HG02884 (cell line): ENCODE data around the gene FLVCR2.
"Not testable (repeated sequence)": the region's sequence is repeated elsewhere in the genome, so short reads cannot be mapped to it uniquely, and the experiment has no call there.

Experiments used
- ATAC-seq: cut with Tn5 transposase; IDR thresholded peaks from one replicate; pipeline ENCODE4 v1.9.1; 2021; ENCODE audit warnings: mild to moderate bottlenecking, moderate library complexity; ENCODE audit not compliant: unreplicated experiment

The FLVCR2 gene

GRCh38 chr14:75591331-75591946 lies 13.0 kb downstream of the FLVCR2 start:
- no peak for ATAC-seq

GRCh38 chr14:75591987-75592575 lies 13.7 kb downstream of the FLVCR2 start:
- no peak for ATAC-seq

DNA sequence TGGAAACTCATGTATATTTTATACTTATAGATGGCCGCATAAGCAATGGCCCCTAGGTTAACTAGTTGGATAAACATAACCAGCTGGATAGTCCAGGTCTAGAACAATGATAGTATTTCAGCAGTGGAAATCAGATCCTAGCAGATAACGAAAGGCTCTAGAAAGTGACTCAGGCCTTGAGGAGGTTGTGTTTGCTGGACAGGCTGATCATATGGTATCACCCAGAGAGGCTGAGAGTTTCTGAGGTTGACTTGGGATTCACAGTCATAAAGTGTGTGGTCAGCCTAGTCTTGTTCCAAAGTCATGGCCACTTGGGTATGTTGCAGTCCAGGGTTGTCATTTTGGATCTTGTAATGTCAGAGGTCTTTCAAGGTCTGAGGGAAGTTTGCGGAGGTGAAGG lies 16.8 kb downstream of the FLVCR2 start:
- no peak for ATAC-seq

- no peak for ATAC-seq
These were observed 18.7 kb downstream of the FLVCR2 start for GRCh38 chr14:75597149-75597548.

- ATAC-seq: not testable (repeated sequence)
These were observed 21.7 kb downstream of the FLVCR2 start for GRCh38 chr14:75600100-75600499.

GRCh38 chr14:75601061-75601460 lies 22.6 kb downstream of the FLVCR2 start:
- ATAC-seq: not testable (repeated sequence)

DNA sequence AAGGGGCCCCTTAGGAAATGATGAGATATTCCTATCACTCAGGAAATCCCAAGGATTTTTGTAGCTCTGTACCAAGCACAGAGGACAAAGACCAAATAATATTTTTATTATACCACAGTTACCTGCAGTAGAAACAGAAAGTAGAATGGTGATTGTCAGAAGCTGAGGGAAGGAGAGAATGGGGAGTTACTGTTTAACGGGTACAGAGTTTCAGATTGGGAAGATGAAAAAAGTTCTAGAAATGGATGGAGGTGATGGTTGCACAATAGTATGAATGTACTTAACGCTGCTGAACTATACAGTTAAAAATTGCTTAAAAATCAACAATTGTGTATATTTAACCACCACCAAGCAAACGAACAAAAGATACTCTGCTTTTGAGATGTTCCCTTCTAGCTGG lies 24.1 kb downstream of the FLVCR2 start:
- ATAC-seq: no peak

DNA sequence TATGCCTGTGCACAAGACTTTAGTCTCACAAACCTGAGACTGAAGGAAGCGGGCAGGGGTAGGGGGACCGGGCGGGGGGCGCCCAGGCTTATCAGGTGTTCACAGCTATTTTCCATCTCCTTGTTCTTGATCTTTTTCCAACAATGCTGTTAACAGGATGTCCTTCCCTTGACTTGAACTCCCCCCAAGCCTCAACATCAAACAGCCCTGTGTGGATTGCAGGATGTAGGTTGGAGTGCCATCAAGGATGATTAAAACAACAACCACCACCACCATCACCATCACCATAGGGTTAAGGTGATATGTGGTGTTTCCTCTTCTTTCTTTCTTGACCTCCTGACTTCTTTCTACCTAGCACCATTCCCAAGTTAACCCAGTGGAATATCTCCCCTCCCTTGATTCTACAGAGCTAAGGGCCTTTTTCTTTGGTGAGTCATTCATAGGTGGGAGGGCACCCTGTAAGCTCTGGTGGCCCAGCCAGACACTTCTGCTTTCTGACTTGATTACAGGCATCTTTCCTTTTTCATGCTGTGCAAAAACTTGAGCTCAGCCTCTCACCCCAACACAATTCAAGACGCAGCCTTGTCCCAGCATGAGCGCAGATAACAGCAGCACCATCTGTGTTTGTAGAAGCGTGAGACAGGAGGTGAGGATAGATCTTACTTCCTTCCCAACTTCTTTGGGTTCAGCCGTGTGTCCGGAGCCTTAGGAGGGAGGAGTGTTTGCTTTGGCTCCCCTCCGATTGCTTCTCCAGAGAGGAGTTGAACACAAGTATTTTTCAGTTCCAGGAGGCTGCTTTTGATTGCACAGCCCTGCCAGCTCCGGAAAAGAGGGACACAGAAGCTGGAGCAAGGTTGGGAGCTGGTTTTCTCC lies 26.8 kb downstream of the FLVCR2 start:
- no peak for ATAC-seq

GRCh38 chr14:75605916-75606315 lies 27.5 kb downstream of the FLVCR2 start:
- ATAC-seq: no peak

DNA sequence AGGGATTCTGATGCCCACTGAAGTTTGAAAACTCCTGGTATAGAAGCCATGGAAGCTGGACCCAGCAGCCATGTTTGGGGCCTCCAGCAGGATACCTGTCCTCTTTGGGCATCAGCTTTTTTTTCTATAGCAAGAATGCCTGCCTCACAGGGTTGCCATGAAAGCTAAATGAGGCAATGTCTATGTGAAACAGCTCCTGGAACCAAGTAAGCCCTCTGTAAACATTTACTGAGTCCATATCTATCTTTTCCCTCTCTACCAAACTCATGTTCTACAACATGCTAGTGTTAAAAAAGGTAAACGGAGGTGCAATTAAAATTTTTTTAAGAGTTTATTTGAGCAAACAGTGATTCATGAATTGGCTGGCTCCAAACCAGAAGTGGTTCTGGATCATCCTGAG lies 28.6 kb downstream of the FLVCR2 start:
- no peak for ATAC-seq

DNA sequence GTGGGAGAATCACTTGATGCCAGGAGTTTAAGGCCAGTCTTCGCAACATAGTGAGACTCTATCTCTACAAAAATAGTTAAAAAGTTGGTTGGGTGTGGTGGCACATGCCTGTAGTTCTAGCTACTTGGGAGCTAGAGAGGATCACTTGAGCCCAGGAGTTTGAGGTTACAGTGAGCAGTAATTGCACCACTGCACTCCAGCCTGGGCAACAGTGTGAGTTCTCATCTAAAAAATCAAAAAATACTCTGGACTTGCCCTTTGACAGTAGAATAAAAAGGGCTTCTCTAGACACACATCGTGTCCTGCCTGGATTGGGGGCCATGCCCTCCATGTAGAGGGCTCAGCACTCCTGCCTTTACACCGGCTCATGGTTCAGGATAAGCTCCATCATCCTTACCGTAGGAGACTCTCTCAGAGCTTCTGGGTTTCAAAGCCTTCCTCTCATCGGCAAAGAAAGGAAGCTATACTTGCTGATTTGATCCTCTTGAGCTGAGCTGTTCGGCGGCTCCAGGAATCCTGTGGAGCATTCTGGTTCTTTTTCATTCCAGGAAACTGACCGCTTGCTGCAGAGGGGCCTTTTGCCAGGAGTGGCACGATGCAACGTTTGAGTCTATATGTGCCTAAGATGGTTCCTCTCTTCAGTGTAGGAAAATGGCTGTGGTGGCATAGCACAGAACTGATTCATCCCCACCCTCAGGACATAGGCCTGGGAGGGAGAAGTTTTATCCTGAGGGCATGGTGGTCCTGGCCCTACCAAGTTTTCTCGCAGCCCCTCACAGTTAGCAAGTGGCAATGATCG lies 29.6 kb downstream of the FLVCR2 start:
- no peak for ATAC-seq

GRCh38 chr14:75609116-75609515 lies 30.7 kb downstream of the FLVCR2 start:
- no peak for ATAC-seq

- no peak for ATAC-seq
These were observed 31.4 kb downstream of the FLVCR2 start for GRCh38 chr14:75609606-75610475.

- ATAC-seq: no peak
These were observed 32.4 kb downstream of the FLVCR2 start for GRCh38 chr14:75610834-75611233.

- no peak for ATAC-seq
These were observed 33.7 kb downstream of the FLVCR2 start for GRCh38 chr14:75612157-75612556.

GRCh38 chr14:75614179-75614578 lies 35.8 kb downstream of the FLVCR2 start:
- ATAC-seq: no peak

- no peak for ATAC-seq
These were observed 36.8 kb downstream of the FLVCR2 start for GRCh38 chr14:75615200-75615599.

DNA sequence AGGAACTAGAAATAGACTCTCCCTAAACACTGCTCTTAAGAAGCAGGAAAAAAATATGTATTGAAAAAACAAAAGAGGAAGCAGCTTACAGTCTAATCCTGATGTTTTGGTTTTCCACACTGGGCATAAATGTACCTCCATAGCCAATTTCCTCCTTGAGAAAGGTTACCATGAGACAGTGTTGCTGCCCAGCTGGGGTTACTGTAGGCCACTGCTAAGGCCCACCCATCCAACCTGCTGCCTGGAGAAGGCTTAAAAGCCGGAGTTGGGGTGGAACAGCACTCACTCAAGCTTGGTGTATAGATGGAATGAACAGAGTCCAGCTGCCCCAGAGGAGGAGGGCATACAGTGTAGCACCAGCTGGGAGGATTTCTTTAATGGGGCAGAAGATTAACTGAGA lies 41.1 kb downstream of the FLVCR2 start:
- ATAC-seq: no peak

DNA sequence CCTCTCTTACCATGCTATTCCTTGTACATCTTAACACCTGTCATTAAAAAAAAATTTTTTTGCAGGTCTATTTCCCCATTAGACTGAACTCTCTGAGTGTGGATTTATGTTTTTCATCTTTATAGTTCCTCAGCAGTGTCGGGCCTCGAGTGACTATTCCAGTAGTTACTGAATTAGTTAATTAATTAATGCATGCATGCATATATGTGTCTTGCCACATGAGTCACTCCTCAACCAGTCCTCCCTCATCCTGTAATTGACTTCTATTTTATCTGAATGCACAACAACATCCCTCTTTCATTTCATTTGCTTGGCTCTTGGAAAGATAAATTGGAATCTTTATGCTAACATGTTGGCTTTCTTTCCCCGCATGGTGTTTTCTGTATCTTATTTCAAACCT lies 46.6 kb downstream of the FLVCR2 start:
- no peak for ATAC-seq

- no peak for ATAC-seq
These were observed 48.0 kb downstream of the FLVCR2 start for GRCh38 chr14:75626396-75626795.
